GM13976 (cell line): ENCODE measurements around the gene MYRIP.
"Not testable (repeated sequence)": the region's sequence is repeated elsewhere in the genome, so short reads cannot be mapped to it uniquely, and the experiment has no call there.

ENCODE experiments used
- DNase-seq: peaks from one replicate; pipeline ENCODE4 v3.0.0; 2012; ENCODE audit warnings: low spot score
- in situ Hi-C: fragments of 300-500 bp; cut with MboI; formaldehyde crosslinking; loops from one replicate; pipeline ENCODE4 v1.12.0; 2022; ENCODE audit warnings: low sequenced_read_pairs, mixed read lengths, inconsistent platforms; ENCODE audit not compliant: unreplicated experiment
- TF ChIP-seq, protein P1 (sequence below): IDR thresholded peaks from 2 replicates; pipeline ENCODE4 v1.5.1; 2012; ENCODE audit warnings: borderline replicate concordance, mild to moderate bottlenecking; ENCODE audit not compliant: insufficient read depth; ENCODE audit errors: extremely low read depth, missing control alignments, control extremely low read depth

Gene MYRIP

DNA sequence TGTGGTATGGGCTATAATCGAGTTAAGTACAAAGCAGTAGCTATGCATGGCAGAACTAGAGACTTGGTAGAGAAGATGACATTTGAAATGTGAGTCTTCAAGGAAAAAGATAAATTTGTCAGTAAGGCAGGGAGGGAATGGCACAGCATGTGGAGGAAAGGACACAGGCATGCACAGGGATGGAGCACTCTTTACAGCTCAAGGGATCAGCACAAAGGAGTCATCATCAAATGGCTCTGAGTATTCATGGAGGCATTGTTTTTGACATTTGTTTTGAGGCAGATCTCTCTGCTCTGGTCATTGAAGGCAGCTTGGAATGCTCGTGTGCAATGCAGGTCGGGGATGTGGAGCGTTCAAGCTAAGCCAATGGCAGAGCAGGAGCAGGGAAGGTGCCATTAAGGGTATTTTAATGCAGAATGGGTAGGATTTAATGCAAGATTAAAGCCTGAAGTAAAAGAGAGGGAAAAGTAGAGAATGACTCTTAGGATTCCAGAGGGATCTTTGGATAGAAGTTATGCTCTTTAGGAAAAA lies 213.0 kb downstream of the MYRIP start:
- TF ChIP-seq, protein P1, sequence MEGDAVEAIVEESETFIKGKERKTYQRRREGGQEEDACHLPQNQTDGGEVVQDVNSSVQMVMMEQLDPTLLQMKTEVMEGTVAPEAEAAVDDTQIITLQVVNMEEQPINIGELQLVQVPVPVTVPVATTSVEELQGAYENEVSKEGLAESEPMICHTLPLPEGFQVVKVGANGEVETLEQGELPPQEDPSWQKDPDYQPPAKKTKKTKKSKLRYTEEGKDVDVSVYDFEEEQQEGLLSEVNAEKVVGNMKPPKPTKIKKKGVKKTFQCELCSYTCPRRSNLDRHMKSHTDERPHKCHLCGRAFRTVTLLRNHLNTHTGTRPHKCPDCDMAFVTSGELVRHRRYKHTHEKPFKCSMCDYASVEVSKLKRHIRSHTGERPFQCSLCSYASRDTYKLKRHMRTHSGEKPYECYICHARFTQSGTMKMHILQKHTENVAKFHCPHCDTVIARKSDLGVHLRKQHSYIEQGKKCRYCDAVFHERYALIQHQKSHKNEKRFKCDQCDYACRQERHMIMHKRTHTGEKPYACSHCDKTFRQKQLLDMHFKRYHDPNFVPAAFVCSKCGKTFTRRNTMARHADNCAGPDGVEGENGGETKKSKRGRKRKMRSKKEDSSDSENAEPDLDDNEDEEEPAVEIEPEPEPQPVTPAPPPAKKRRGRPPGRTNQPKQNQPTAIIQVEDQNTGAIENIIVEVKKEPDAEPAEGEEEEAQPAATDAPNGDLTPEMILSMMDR, result no peak
- DNase-seq, result no peak
- in situ Hi-C loops, result no loop called here

DNA sequence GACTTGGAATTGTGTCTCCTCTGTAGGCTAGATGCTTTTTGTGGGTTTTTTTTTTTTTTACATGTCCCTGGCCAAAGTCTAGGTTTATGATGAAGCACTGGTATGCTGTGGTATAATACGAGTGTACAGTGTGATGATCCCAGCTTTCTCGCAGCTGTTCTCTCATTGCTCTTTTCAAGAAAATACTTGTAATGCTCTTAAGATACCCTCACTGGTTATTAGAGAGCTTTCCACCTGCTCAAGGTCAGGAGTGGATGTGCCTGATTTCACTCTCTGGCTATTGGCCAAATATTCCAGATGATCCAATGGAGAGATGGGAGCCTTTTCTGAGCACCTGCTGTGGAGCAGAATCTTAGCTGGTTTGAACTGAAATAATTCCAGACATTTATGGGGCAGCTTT lies 215.1 kb downstream of the MYRIP start:
- in situ Hi-C loops, result no loop called here
- TF ChIP-seq, protein P1, result no peak
- DNase-seq, result no peak

DNA sequence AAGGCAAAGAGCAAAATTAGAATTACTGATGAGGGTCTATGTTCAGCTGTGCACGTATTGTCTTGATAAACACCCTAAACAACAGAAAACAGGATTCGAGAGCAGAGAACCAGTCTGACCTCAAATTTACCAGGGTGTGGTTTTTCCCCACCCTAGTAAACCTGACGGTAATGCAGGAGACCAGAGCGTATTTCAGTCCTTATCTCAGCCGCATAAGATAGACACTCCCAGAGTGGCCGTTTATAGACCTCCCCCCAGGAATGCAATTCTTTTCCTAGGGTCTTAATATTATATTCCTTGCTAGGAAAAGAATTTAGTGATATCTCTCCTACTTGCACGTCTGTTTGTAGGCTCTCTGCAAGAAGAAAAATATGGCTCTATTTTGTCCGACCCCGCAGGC lies 216.5 kb downstream of the MYRIP start:
- in situ Hi-C loops, result not testable (repeated sequence)

DNA sequence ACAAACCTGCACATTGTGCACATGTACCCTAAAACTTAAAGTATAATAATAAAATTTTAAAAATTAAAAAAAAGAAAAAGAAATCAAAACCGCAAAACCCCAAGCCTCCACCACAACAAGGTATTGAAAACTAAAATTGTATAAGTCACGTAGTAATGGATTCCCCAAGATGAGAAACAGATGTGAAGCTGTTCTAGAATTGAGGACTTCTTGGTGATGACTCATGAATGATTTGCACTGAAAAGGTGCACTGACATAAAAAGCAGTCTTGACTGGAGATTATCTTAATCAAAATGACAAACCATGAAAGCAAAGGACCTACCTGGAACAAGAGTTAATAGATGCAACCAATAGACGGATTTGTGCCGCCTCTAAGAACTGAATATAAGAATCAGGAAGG lies 225.8 kb downstream of the MYRIP start:
- TF ChIP-seq, protein P1, result no peak
- in situ Hi-C loops, result no loop called here
- no peak for DNase-seq

More for the DNA sequence above, 216.5 kb downstream of the MYRIP start:
- not testable (repeated sequence) for DNase-seq

DNA sequence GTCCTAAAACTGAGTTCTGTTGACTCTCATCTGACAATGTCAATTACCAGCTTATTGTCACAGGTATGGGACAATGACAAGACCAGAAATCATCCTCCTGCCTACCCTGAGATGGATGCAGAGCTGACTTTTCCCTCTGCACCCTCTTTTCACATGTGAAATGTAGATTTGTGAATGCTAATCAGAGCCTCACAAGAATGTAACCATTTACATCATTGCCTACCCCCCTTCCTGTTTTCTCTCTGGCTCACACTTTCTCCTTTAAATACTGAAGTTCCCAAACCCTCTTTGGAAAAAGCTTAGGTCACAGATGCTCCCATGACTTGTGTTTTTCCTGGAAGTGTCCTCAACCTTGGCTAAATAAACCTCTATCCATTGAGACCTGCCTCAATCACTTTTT lies 228.2 kb downstream of the MYRIP start:
- in situ Hi-C loops, result no loop called here
- TF ChIP-seq, protein P1, result no peak
- DNase-seq, result no peak

DNA sequence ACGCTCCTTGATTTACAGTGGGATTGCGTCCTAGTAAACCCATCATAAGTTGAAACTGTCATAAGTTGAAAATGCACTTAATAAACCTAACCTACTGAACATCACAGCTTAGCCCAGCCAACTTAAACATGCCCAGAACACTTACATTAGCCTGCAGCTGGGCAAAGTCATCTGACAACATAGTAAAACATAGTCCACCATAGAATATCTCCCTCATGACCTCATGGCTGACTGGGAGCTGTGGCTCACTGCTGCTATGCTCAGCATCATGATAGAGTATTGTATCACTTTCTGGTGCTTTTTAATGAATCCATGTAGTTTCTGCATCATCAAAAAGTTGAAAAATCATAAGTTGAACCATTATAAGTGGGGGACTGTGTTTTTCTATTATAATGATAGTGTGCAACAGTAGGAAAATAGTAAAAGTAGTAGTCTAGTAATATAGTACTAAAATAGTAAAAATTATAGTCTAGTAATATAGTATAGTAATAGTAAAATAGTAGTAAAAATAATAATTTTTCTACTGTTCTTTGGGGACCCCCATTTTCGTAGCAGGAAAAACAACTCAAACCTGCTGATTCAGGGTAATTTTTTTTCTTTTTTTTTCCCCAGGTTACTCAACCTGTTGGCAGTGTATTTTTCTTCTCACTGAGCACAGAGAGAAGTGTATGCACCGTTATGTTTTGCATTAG lies 233.5 kb downstream of the MYRIP start:
- TF ChIP-seq, protein P1, result no peak
- DNase-seq, result no peak
- in situ Hi-C loops, result no loop called here

DNA sequence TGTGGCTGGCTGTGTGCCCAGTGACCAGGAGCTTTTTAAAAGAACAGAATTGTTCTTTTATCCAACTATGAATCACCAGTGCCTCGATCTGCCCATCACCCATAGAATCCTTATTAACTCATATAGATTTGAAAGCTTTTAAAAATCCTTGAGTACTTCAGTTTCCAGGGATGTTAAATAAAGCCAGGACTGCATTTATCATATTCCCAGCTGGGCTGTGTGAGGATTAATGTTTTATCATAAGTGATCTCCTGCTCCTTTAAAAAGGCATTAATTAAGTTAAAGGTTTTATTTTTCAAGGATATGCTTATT lies 234.0 kb downstream of the MYRIP start:
- TF ChIP-seq, protein P1, result no peak
- in situ Hi-C loops, result no loop called here

More for the DNA sequence above, 234.0 kb downstream of the MYRIP start:
- DNase-seq, result no peak
